HG02678 (cell line): ENCODE results near the gene FTO.

Experiments
- ATAC-seq: cut with Tn5 transposase; IDR thresholded peaks from one replicate; pipeline ENCODE4 v1.9.1; 2021; ENCODE audit warnings: mild to moderate bottlenecking, moderate library complexity; ENCODE audit not compliant: unreplicated experiment

FTO gene

GRCh38 chr16:54106057-54106456, 402.1 kb downstream of the FTO start:
- ATAC-seq, result no peak

- ATAC-seq, result no peak
Measured at GRCh38 chr16:54107583-54108202, 403.7 kb downstream of the FTO start.

- ATAC-seq, result no peak
Measured at GRCh38 chr16:54110016-54110981, 406.3 kb downstream of the FTO start.

- ATAC-seq, result no peak
Measured at GRCh38 chr16:54112451-54113206, 408.7 kb downstream of the FTO start.

- ATAC-seq, result no peak
Measured at GRCh38 chr16:54115558-54115957, 411.6 kb downstream of the FTO start.

GRCh38 chr16:54116124-54116655, 412.2 kb downstream of the FTO start:
- ATAC-seq, result no peak

GRCh38 chr16:54118846-54119245, 414.9 kb downstream of the FTO start:
- ATAC-seq, result no peak

GRCh38 chr16:54120846-54121480, 417.0 kb downstream of the FTO start:
- no peak for ATAC-seq

- ATAC-seq, result no peak
Measured at GRCh38 chr16:54121539-54122295, 417.8 kb downstream of the FTO start.

- ATAC-seq, result no peak
Measured at GRCh38 chr16:54123766-54124165, 419.8 kb downstream of the FTO start.

- ATAC-seq, result no peak
Measured at GRCh38 chr16:54125751-54126655, 422.0 kb downstream of the FTO start.

GRCh38 chr16:54126907-54127306, 423.0 kb downstream of the FTO start:
- no peak for ATAC-seq

GRCh38 chr16:54128629-54129234, 424.8 kb downstream of the FTO start:
- no peak for ATAC-seq

GRCh38 chr16:54129810-54130209, 425.9 kb downstream of the FTO start:
- no peak for ATAC-seq

- ATAC-seq, result no peak
Measured at GRCh38 chr16:54135361-54136275, 431.7 kb downstream of the FTO start.

- no peak for ATAC-seq
Measured at GRCh38 chr16:54136276-54136625, 432.3 kb downstream of the FTO start.

GRCh38 chr16:54140057-54140787, 436.3 kb downstream of the FTO start:
- no peak for ATAC-seq
